Epithelial cell of proximal tubule (primary cell): Measurements from ENCODE around the gene SCARB1. TPM values are rescaled to one million over a fixed set of nuclear protein-coding genes. Genes with fewer than 3 reads are reported as not detected.

Source experiments
- DNase-seq: peaks from one replicate; pipeline ENCODE4 v3.0.0-alpha.2; 2011; ENCODE audit warnings: low read depth
- H3K4me3 ChIP-seq: 2 replicates; pipeline ENCODE4 v1.5.1; 2011; ENCODE audit warnings: low read depth, mild to moderate bottlenecking, low read length
- CTCF ChIP-seq: conservative IDR thresholded peaks from 2 replicates; pipeline ENCODE4 v1.5.1; 2012; ENCODE audit warnings: low read depth, mild to moderate bottlenecking, low read length
- total RNA-seq: library from RNA; depleted of rRNA; stranded (reverse); fragments of >200 nt; gene quantifications from 2 replicates; pipeline ENCODE4 v1.2.3, GENCODE V29; 2015

The SCARB1 gene
- total RNA-seq, 1 donor from 2014 or later, result 21.9 TPM

- no peak for DNase-seq
- TF ChIP-seq CTCF, result no peak
- no peak overlapping the region for H3K4me3 ChIP-seq
Observed at GRCh38 chr12:124847113-124848074, 16.3 kb downstream of the SCARB1 start.

GRCh38 chr12:124844411-124845397 is 19.0 kb downstream of the SCARB1 start:
- DNase-seq, result no peak
- H3K4me3 ChIP-seq, result no peak overlapping the region
- no peak for TF ChIP-seq CTCF

- no peak for DNase-seq
- no peak overlapping the region for H3K4me3 ChIP-seq
- TF ChIP-seq CTCF, result no peak
Observed at GRCh38 chr12:124842800-124843510, 20.7 kb downstream of the SCARB1 start.

GRCh38 chr12:124842073-124842749 is 21.5 kb downstream of the SCARB1 start:
- H3K4me3 ChIP-seq, result no peak overlapping the region
- DNase-seq, result no peak
- no peak for TF ChIP-seq CTCF

- no peak for TF ChIP-seq CTCF
- no peak overlapping the region for H3K4me3 ChIP-seq
- no peak for DNase-seq
Observed at GRCh38 chr12:124841558-124841945, 22.1 kb downstream of the SCARB1 start.
